Mucosa of rectum (tissue), 2 donors: ENCODE data around the gene CTSO.

ENCODE experiments used
- H3K27ac ChIP-seq, 2 donors: one replicate each; pipeline ENCODE4 v1.7.0; 2013; ENCODE audit warnings: inconsistent platforms in 2 of 2, low read depth in 2 of 2, low read length in 2 of 2
- H3K27me3 ChIP-seq, 2 donors: one replicate each; pipeline ENCODE4 v1.7.0; 2013; ENCODE audit warnings: low read length in 2 of 2; ENCODE audit not compliant: control insufficient read depth in 2 of 2, insufficient read depth in 2 of 2
- H3K36me3 ChIP-seq, 2 donors: one replicate each; pipeline ENCODE4 v1.7.0; 2013; ENCODE audit warnings: low read length in 2 of 2; ENCODE audit not compliant: control insufficient read depth in 2 of 2, insufficient read depth in 2 of 2
- H3K4me1 ChIP-seq, 2 donors: one replicate each; pipeline ENCODE4 v1.7.0; 2013; ENCODE audit warnings: low read length in 2 of 2, mild to moderate bottlenecking in 1 of 2; ENCODE audit not compliant: control insufficient read depth in 2 of 2, insufficient read depth in 2 of 2
- H3K4me3 ChIP-seq, 2 donors: one replicate each; pipeline ENCODE4 v1.7.0; 2013; ENCODE audit warnings: low read length in 2 of 2
- H3K9ac ChIP-seq, 2 donors: one replicate each; pipeline ENCODE4 v1.7.0; 2013; ENCODE audit warnings: low read length in 2 of 2, low read depth in 1 of 2, mild to moderate bottlenecking in 1 of 2
- H3K9me3 ChIP-seq, 2 donors: one replicate each; pipeline ENCODE4 v1.7.0; 2013; ENCODE audit warnings: low read length in 2 of 2; ENCODE audit not compliant: control insufficient read depth in 2 of 2
- donor health status: healthy.
- donor health status: Normal muscosa, but diverticular disease.

The CTSO gene

DNA sequence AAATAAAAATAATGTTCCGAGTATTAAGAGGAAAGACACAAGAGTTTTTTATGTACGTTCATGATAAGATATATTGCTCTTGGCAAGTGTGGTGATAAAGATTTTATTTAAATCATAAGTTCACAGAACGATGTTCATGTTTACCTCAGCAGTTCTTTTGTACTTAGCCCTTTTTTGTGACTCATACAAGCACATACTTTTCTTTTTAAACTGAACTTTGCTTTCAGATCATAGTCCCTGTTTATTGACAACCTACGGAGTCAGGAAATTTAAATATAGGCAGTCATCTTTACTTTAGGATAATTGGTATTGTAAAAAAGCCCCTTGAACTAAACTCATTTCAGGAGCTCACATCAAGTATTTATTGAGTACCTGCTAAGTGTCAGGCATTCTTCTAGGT, 1.3 kb upstream of the CTSO start:
- no peaks in the 10 kb centered on the region for H3K36me3 ChIP-seq
- peaks cover 5 to 8% of the 10 kb centered on the region in 2 donors for H3K4me1 ChIP-seq
- H3K9me3 ChIP-seq, result no peaks in the 10 kb centered on the region
- H3K9ac ChIP-seq, result no peak overlapping the region
- H3K4me3 ChIP-seq, result no peak overlapping the region
- H3K27me3 ChIP-seq, result peaks cover 0 to 1% of the 10 kb centered on the region in 2 donors
- no peak overlapping the region for H3K27ac ChIP-seq

- Histone ChIP-seq H3K27me3 (peaks cover 0 to 1% of the 10 kb centered on the region in 2 donors), H3K9ac (peak overlapping the region; percentile 94 to 96), H3K36me3 (no peaks in the 10 kb centered on the region), H3K9me3 (no peaks in the 10 kb centered on the region), H3K4me1 (peaks cover 5 to 8% of the 10 kb centered on the region in 2 donors), H3K27ac (peak overlapping the region; percentile 96 to 97), H3K4me3 (peak overlapping the region; percentile 91 to 96)
These were observed 536 bp upstream of the CTSO start for GRCh38 chr4:155954118-155954685.

- Histone ChIP-seq H3K4me1 (peaks cover 5 to 8% of the 10 kb centered on the region in 2 donors), H3K36me3 (no peaks in the 10 kb centered on the region), H3K9ac (no peak overlapping the region), H3K27me3 (no peaks in the 10 kb centered on the region), H3K4me3 (peak overlapping the region in 1 of 2 donors; percentile 26), H3K27ac (peak overlapping the region in 1 of 2 donors; percentile 44), H3K9me3 (no peaks in the 10 kb centered on the region)
These were observed 1.2 kb downstream of the CTSO start for GRCh38 chr4:155952501-155952901.

- no peaks in the 10 kb centered on the region for H3K9me3 ChIP-seq
- no peak overlapping the region for H3K27ac ChIP-seq
- H3K27me3 ChIP-seq, result no peaks in the 10 kb centered on the region
- H3K9ac ChIP-seq, result no peak overlapping the region
- no peak overlapping the region for H3K4me3 ChIP-seq
- peaks cover 5 to 8% of the 10 kb centered on the region in 2 donors for H3K4me1 ChIP-seq
- H3K36me3 ChIP-seq, result no peaks in the 10 kb centered on the region
These were observed 3.2 kb downstream of the CTSO start for GRCh38 chr4:155950461-155950860.

DNA sequence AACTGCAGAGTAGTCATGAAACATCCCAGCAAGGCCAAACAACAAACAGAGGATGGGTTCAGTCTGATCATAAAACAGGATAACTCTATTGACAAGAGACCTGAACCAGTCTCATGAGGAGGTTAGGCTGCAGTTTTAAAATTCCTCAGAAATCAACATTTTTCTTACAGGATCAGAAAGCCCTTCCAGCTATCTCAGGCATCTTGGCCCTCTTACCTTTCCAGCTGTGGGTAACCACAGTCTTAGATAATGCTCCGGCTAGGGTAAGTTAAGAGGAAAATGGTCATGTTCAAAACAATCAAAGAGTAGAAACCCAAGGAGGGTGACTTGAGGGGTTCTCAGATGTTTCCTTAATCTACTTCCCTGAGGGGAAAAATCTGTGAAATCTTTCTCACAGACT, 5.1 kb downstream of the CTSO start:
- Histone ChIP-seq H3K36me3 (no peaks in the 10 kb centered on the region), H3K27me3 (no peaks in the 10 kb centered on the region), H3K9me3 (no peaks in the 10 kb centered on the region), H3K4me3 (no peak overlapping the region), H3K9ac (no peak overlapping the region), H3K4me1 (no peaks in the 10 kb centered on the region), H3K27ac (no peak overlapping the region)

DNA sequence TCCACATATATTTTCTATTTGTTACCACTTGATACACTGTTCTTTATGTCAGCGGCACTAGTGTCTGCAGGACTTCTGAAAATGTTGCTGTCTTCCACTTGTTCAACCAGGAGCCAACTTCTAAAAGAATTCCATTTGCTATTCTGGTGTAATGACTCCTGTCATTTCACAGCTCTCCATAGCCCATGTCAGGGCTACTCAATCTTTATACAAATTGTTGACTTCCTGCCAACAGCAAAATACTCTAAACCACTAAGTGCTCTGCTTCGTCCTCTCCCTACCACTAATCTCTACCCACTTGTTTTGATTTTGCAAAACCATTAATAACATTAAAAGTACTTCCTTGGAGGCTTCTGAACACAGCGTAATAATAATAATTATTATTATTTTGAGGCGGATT, 7.2 kb downstream of the CTSO start:
- H3K36me3 ChIP-seq, result no peaks in the 10 kb centered on the region
- H3K9ac ChIP-seq, result no peak overlapping the region
- H3K4me3 ChIP-seq, result no peak overlapping the region
- no peaks in the 10 kb centered on the region for H3K9me3 ChIP-seq
- H3K27ac ChIP-seq, result no peak overlapping the region
- no peaks in the 10 kb centered on the region for H3K4me1 ChIP-seq
- no peaks in the 10 kb centered on the region for H3K27me3 ChIP-seq

DNA sequence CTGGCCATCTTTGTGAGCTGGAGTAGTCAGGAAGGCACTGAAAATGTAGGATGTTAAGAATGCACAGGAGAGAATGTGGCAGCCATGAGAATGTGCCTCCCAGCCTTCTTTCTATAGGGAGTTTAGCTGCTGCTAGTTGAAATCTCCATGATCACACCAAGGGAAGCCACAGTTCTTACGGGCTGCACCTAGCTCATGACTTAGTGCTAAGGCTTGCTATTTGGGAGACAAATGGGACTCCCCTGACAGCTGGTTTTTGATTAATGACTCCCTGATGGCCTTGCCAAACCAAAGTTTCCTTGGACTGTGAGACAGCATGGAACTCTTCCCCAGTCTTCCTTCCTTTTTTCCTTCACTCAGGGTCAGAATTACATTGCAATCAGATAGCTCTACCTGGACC, 9.2 kb downstream of the CTSO start:
- no peaks in the 10 kb centered on the region for H3K9me3 ChIP-seq
- no peaks in the 10 kb centered on the region for H3K27me3 ChIP-seq

GRCh38 chr4:155943605-155944291, 9.9 kb downstream of the CTSO start:
- no peaks in the 10 kb centered on the region for H3K9me3 ChIP-seq
- H3K27ac ChIP-seq, result no peak overlapping the region
- no peak overlapping the region for H3K9ac ChIP-seq
- H3K36me3 ChIP-seq, result peaks cover 0 to 6% of the 10 kb centered on the region in 2 donors
- no peak overlapping the region for H3K4me3 ChIP-seq
- no peaks in the 10 kb centered on the region for H3K27me3 ChIP-seq
- H3K4me1 ChIP-seq, result no peaks in the 10 kb centered on the region

More for the DNA sequence above, 9.2 kb downstream of the CTSO start:
- Histone ChIP-seq H3K4me1 (no peaks in the 10 kb centered on the region), H3K27ac (no peak overlapping the region), H3K9ac (no peak overlapping the region), H3K36me3 (peaks cover 0 to 3% of the 10 kb centered on the region in 2 donors), H3K4me3 (no peak overlapping the region)

GRCh38 chr4:155941820-155942219, 11.8 kb downstream of the CTSO start:
- peaks cover 5 to 6% of the 10 kb centered on the region in 2 donors for H3K36me3 ChIP-seq
- no peak overlapping the region for H3K27ac ChIP-seq
- no peak overlapping the region for H3K9ac ChIP-seq
- H3K27me3 ChIP-seq, result no peaks in the 10 kb centered on the region
- H3K4me1 ChIP-seq, result no peaks in the 10 kb centered on the region
- H3K4me3 ChIP-seq, result no peak overlapping the region
- H3K9me3 ChIP-seq, result no peaks in the 10 kb centered on the region

- H3K27me3 ChIP-seq, result no peaks in the 10 kb centered on the region
- H3K27ac ChIP-seq, result no peak overlapping the region
- H3K9ac ChIP-seq, result no peak overlapping the region
- H3K36me3 ChIP-seq, result peaks cover 5 to 6% of the 10 kb centered on the region in 2 donors
- H3K4me3 ChIP-seq, result no peak overlapping the region
- no peaks in the 10 kb centered on the region for H3K9me3 ChIP-seq
- H3K4me1 ChIP-seq, result no peaks in the 10 kb centered on the region
These were observed 12.4 kb downstream of the CTSO start for GRCh38 chr4:155941085-155941790.
